ENCODE results near the gene HSD17B12. TPM values are rescaled to one million over a fixed set of nuclear protein-coding genes. Genes with fewer than 3 reads are reported as not detected.

HSD17B12 gene
- total and polyA plus RNA-seq, 2 of the 13 experiments (the other 11 are each of a cell fraction or from before 2014, with no cell fraction given): 50.3 to 117 TPM

- peak; percentile 98 for TF ChIP-seq PHF8 (CRISPR knock-in tag; IDR thresholded peaks at IDR 0.05)
- no peak for TF ChIP-seq SOX13 (IDR thresholded peaks at IDR 0.05)
- TF ChIP-seq SOX13 (CRISPR knock-in tag; conservative IDR thresholded peaks at IDR 0.05 in 1 of 2, IDR thresholded peaks at IDR 0.05 in 1 of 2): no peak
- no peak for TF ChIP-seq FOXK2 (IDR thresholded peaks at IDR 0.05)
- TF ChIP-seq CEBPG (CRISPR knock-in tag; IDR thresholded peaks at IDR 0.05): no peak
- TF ChIP-seq ONECUT2 (CRISPR knock-in tag; IDR thresholded peaks at IDR 0.05): peak; percentile 51; the same call in 1 of the 2 replicates
- no peak for TF ChIP-seq ZNF740 (CRISPR knock-in tag; IDR thresholded peaks at IDR 0.05)
- no peak for TF ChIP-seq CENPT (CRISPR knock-in tag; IDR thresholded peaks at IDR 0.05; ENCODE audit: low read depth)
- 0 out of 2 replicates have a peak, but pooled peaks have one; percentile 23 for TF ChIP-seq ZBTB7A (CRISPR knock-in tag; IDR thresholded peaks at IDR 0.05)
- no peak for TF ChIP-seq ZBTB37 (CRISPR knock-in tag; IDR thresholded peaks at IDR 0.05)
- TF ChIP-seq PRDM4 (CRISPR knock-in tag; IDR thresholded peaks at IDR 0.05; ENCODE audit: borderline replicate concordance): no peak
- no peak for TF ChIP-seq MIER2 (CRISPR knock-in tag; IDR thresholded peaks at IDR 0.05)
- TF ChIP-seq CERS6 (CRISPR knock-in tag; IDR thresholded peaks at IDR 0.05): no peak
- peak; percentile 85 for TF ChIP-seq HES4 (CRISPR knock-in tag; IDR thresholded peaks at IDR 0.05; ENCODE audit: borderline replicate concordance)
- no peak for TF ChIP-seq ATRX (CRISPR knock-in tag; IDR thresholded peaks at IDR 0.05; ENCODE audit: borderline replicate concordance)
- TF ChIP-seq KAT7 (CRISPR knock-in tag; IDR thresholded peaks at IDR 0.05; ENCODE audit: borderline replicate concordance): no peak; the same call in 1 of the 2 replicates
- peak; percentile 25; the same call in 1 of the 2 replicates for TF ChIP-seq ZNF333 (CRISPR knock-in tag; IDR thresholded peaks at IDR 0.05; ENCODE audit: borderline replicate concordance)
- TF ChIP-seq GTF3A (CRISPR knock-in tag; conservative IDR thresholded peaks at IDR 0.05): no peak
- TF ChIP-seq POGK (CRISPR knock-in tag; conservative IDR thresholded peaks at IDR 0.05): no peak
- TF ChIP-seq RARA (CRISPR knock-in tag; IDR thresholded peaks at IDR 0.05): no peak
- peak; percentile 78 for TF ChIP-seq SAP130 (CRISPR knock-in tag; IDR thresholded peaks at IDR 0.05; ENCODE audit: low read depth)
- TF ChIP-seq MIXL1 (CRISPR knock-in tag; IDR thresholded peaks at IDR 0.05): peak; percentile 45
- no peak for TF ChIP-seq SRSF9 (IDR thresholded peaks at IDR 0.05; ENCODE audit: borderline replicate concordance, insufficient read depth, low read depth, low read length, poor library complexity, severe bottlenecking)
Observed at GRCh38 chr11:43680521-43681400, at the start of gene HSD17B12 (continued).
